GM12878 (cell line): Measurements from ENCODE around the gene CDR2L. TPM values are rescaled to one million over a fixed set of nuclear protein-coding genes. Genes with fewer than 3 reads are reported as not detected.

ENCODE experiments used
- ATAC-seq: fragments of 200-7000 bp; cut with Tn5 transposase; 3 replicates; pipeline ENCODE4 v1.9.1; 2020; ENCODE audit warnings: mild to moderate bottlenecking, moderate library complexity
- BruUV-seq: library from RNA; stranded (reverse); fragments of 400-500 nt; replicated peaks from 2 replicates; lab custom pipeline; 2021; lab: Mats Ljungman, UMichigan
- CTCF ChIA-PET: fragments of 300-600 bp; sonication (Branson Sonifier 250); formaldehyde crosslinking; extraction: SDS; loops from one replicate; lab custom pipeline; 2021; ENCODE audit warnings: inconsistent platforms; lab: Yijun Ruan, JAX
- POLR2A ChIA-PET: fragments of 350-600 bp; formaldehyde crosslinking; extraction: SDS; loops from one replicate; lab custom pipeline; 2021; ENCODE audit warnings: inconsistent platforms; lab: Charles Lee
- RAD21 ChIA-PET: fragments of 300-600 bp; sonication (Branson Sonifier 250); formaldehyde crosslinking; loops from one replicate; lab custom pipeline; 2023; ENCODE audit warnings: antibody characterized with exemption; ENCODE audit not compliant: unreplicated experiment; lab: Charles Lee
- SMC1A ChIA-PET: fragments of 300-600 bp; sonication (Branson Sonifier 250); formaldehyde crosslinking; loops from one replicate; lab custom pipeline; 2023; ENCODE audit not compliant: unreplicated experiment, uncharacterized antibody; lab: Charles Lee
- DNase-seq: peaks from one replicate; pipeline ENCODE4 v3.0.0-alpha.2; 2011; ENCODE audit warnings: low read depth, low spot score
- FAIRE-seq: peaks from 3 replicates; lab custom pipeline; 2011; peaks lifted over from hg19 to GRCh38; lab: Jason Lieb, UNC
- H2AFZ ChIP-seq: 2 replicates; pipeline ENCODE4 v1.6.0; 2011; ENCODE audit warnings: low read depth, low read length, control low read depth; ENCODE audit not compliant: control insufficient read depth
- H3K27ac ChIP-seq: 2 replicates; pipeline ENCODE4 v1.5.1; 2011; ENCODE audit warnings: control low read depth; ENCODE audit not compliant: control insufficient read depth, insufficient read depth
- H3K27me3 ChIP-seq, 2 experiments: replicated peaks in 1 of 2; 2 replicates each; pipeline versions ENCODE4 v1.6.0 to v1.6.1; 2011; ENCODE audit warnings: low read length in 1 of 2; ENCODE audit not compliant: control insufficient read depth in 2 of 2, insufficient read depth in 2 of 2
- H3K36me3 ChIP-seq, 2 experiments: 2 replicates each; pipeline ENCODE4 v1.5.1; 2011; ENCODE audit warnings: low read length in 1 of 2; ENCODE audit not compliant: control insufficient read depth in 2 of 2, insufficient read depth in 2 of 2
- H3K4me1 ChIP-seq: 2 replicates; pipeline ENCODE4 v1.6.1; 2011; ENCODE audit warnings: mild to moderate bottlenecking, low read length, moderate library complexity, mixed read lengths; ENCODE audit not compliant: control insufficient read depth, insufficient read depth
- H3K4me2 ChIP-seq: 2 replicates; pipeline ENCODE4 v1.6.0; 2011; ENCODE audit warnings: control low read depth; ENCODE audit not compliant: control insufficient read depth, insufficient read depth
- H3K4me3 ChIP-seq: fragments of 200-600 bp; sonication (generic); 2 replicates; pipeline ENCODE4 v1.5.1; 2016
- H3K79me2 ChIP-seq: 2 replicates; pipeline ENCODE4 v1.6.0; 2011; ENCODE audit warnings: low read length; ENCODE audit not compliant: control insufficient read depth, insufficient read depth
- H3K9ac ChIP-seq: 2 replicates; pipeline ENCODE4 v1.8.0; 2011; ENCODE audit warnings: low read length, control low read depth, mixed read lengths; ENCODE audit not compliant: control insufficient read depth, insufficient read depth
- H3K9me3 ChIP-seq: replicated peaks from 3 replicates; pipeline ENCODE4 v1.5.1; 2011; ENCODE audit warnings: mild to moderate bottlenecking, low read length; ENCODE audit not compliant: control insufficient read depth, insufficient read depth
- H4K20me1 ChIP-seq: 2 replicates; pipeline ENCODE4 v1.6.0; 2011; ENCODE audit not compliant: control insufficient read depth, insufficient read depth
- HDAC2 ChIP-seq: fragments of 200-600 bp; sonication (generic); IDR thresholded peaks from 2 replicates; pipeline ENCODE4 v1.6.1; 2017
- WRNIP1 ChIP-seq: IDR thresholded peaks from 2 replicates; pipeline ENCODE4 v1.6.1; 2011; ENCODE audit warnings: low read depth, low read length, improper control_type of control experiment, borderline replicate concordance
- WGBS: methylation state at CpG from one replicate; pipeline ENCODE4 v1.1.6; 2016; ENCODE audit warnings: low lambda C conversion rate; ENCODE audit not compliant: insufficient replicate concordance, insufficient coverage; ENCODE audit errors: missing lambda C conversion rate; 5-methylcytosine and 5-hydroxymethylcytosine counted together
- in situ Hi-C: fragments of 300-500 bp; cut with MboI; formaldehyde crosslinking; loops from 9 replicates; pipeline ENCODE4 v1.14.3; 2018; ENCODE audit warnings: mixed read lengths
- intact Hi-C: fragments of 100-400 bp; cut with micrococcal nuclease; formaldehyde crosslinking; loops from one replicate; pipeline ENCODE4 v1.14.2; 2022; ENCODE audit not compliant: unreplicated experiment
- polyA plus RNA-seq, 11 experiments: library from polyadenylated mRNA; depleted of rRNA in 4 of 11; unstranded in 6 of 11; stranded (reverse) in 5 of 11; fragments of >200 nt; fragmentation: Nextera tagmentation in 4 of 11; fragmentation: Illumina TruSeq in 1 of 11; extraction: Ambion mirVana in 4 of 11; extraction: Trizol in 1 of 11; gene quantifications; 1 replicate in 1 of 11; 2 replicates in 10 of 11; pipeline versions ENCODE4 v1.2.1 to v1.2.3, GENCODE V29; 2011 to 2016; ENCODE audit warnings: inconsistent platforms in 2 of 11, missing spikeins in 2 of 11, low read depth in 1 of 11
- total RNA-seq, 4 experiments: library from RNA; depleted of rRNA in 3 of 4; stranded (reverse); fragments of >200 nt in 3 of 4; fragmentation: Illumina TruSeq in 1 of 4; extraction: Trizol in 1 of 4; gene quantifications; 2 replicates each; pipeline versions ENCODE4 v1.2.1 to v1.2.3, GENCODE V29; 2013 to 2021
- TF ChIP-seq, protein P1 (sequence below): fragments of 450-650 bp; formaldehyde crosslinking; IDR thresholded peaks from 2 replicates; pipeline ENCODE4 v1.4.0; 2022; ENCODE audit warnings: mild to moderate bottlenecking, moderate library complexity
- TF ChIP-seq, protein P2 (sequence below): IDR thresholded peaks from 2 replicates; pipeline ENCODE4 v1.6.1; 2011; ENCODE audit warnings: mild to moderate bottlenecking, low read depth, low read length, moderate library complexity; ENCODE audit not compliant: insufficient replicate concordance
- TF ChIP-seq, protein P3 (sequence below): fragments of 450-650 bp; IDR thresholded peaks from 2 replicates; pipeline ENCODE4 v1.6.1; 2016; ENCODE audit warnings: mild to moderate bottlenecking

CDR2L gene
- total and polyA plus RNA-seq, 10 of the 15 experiments (the other 5 are each of a cell fraction or from before 2014, with no cell fraction given): 0.03 to 0.18 (median 0.04) TPM; not detected in 6

DNA sequence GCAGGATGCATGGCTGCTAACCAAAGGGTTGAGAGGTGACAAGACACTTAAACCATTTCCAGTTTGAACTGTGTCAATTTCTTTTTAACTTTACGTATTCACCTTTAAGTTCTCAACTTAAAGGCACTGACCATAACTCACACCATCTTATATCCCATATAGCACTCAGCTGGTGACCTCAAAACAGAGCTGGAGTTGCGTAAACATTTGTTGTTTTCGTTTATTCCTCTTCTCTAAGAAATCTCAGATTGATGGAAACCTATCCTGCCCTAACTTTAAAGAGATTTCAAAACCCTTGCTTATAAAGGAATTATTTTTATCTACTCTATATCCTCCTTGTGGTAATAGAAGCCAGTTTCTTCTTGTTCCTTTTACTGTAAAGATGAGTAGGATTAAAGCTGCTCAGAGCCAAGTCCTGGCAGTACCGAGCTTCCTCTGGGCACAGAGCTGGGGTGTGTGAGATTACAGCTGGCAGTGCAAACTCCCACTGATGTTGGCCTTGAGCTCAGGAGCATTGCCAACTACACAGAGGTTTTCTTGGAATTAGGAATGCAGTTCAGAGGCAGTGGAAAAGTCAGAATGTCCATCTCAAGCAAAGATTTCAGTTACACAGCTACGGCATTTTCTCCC is 60.9 kb downstream of the CDR2L start (continued):
- TF ChIP-seq, protein P1, sequence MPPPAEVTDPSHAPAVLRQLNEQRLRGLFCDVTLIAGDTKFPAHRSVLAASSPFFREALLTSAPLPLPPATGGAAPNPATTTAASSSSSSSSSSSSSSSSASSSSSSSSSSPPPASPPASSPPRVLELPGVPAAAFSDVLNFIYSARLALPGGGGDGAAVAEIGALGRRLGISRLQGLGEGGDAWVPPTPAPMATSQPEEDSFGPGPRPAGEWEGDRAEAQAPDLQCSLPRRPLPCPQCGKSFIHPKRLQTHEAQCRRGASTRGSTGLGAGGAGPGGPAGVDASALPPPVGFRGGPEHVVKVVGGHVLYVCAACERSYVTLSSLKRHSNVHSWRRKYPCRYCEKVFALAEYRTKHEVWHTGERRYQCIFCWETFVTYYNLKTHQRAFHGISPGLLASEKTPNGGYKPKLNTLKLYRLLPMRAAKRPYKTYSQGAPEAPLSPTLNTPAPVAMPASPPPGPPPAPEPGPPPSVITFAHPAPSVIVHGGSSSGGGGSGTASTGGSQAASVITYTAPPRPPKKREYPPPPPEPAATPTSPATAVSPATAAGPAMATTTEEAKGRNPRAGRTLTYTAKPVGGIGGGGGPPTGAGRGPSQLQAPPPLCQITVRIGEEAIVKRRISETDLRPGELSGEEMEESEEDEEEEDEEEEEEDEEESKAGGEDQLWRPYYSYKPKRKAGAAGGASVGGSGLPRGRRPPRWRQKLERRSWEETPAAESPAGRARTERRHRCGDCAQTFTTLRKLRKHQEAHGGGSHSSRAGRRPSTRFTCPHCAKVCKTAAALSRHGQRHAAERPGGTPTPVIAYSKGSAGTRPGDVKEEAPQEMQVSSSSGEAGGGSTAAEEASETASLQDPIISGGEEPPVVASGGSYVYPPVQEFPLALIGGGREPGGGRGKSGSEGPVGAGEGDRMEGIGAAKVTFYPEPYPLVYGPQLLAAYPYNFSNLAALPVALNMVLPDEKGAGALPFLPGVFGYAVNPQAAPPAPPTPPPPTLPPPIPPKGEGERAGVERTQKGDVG (CRISPR knock-in tag): no peak
- no peak for TF ChIP-seq HDAC2
- TF ChIP-seq, all 136 proteins: peak for 0

DNA sequence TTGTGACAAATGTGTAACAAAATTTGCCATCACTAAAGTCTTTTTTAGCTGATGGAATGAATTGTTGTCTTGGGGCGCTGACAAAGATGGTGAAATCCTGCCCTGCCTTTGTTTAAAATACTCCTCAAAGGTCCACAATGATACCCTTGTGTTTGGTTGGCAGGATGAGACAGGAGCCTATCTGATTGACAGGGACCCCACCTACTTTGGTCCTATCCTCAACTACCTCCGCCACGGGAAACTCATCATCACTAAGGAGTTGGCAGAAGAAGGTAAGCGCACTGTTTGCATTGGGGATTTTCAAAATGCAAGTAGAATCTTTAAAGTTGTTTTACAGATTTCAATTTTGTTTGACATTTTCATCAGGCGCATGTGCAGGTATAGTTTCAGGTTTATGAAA is 61.6 kb downstream of the CDR2L start:
- ChIA-PET CTCF (interaction anchor here (0.8 to 2.7 kb wide), 12 partner anchors 9 to 125 kb away, joined by 3 to 16 read pairs (median 5); partner anchors contain the start of gene MRPL58), SMC1A (interaction anchor here (0.8 to 2.5 kb wide), 10 partner anchors 8 to 123 kb away, joined by 3 to 11 read pairs (median 5); partner anchors contain the start of gene MRPL58), RAD21 (interaction anchor here (0.6 to 4.3 kb wide), 8 partner anchors 11 to 88 kb away, joined by 4 to 22 read pairs (median 5); no protein-coding TSS in a partner anchor), POLR2A (interaction anchor here (0.5 to 1.4 kb wide), 10 partner anchors 10 to 201 kb away, joined by 3 to 6 read pairs (median 3); no protein-coding TSS in a partner anchor)
- WGBS: 60% methylated on average over 5 of the region's 5 CpGs
- Histone ChIP-seq H3K27me3 (no peaks in the 10 kb centered on the region), H3K79me2 (peaks cover 22% of the 10 kb centered on the region), H3K4me1 (peaks cover 3% of the 10 kb centered on the region), H4K20me1 (no peaks in the 10 kb centered on the region), H3K4me2 (peak overlapping the region; percentile 17; the same call in 1 of the 2 replicates), H3K27ac (no peak overlapping the region), H2AFZ (no peak overlapping the region), H3K36me3 (no peaks in the 10 kb centered on the region; a peak in 2 of 4 replicates), H3K9me3 (no peaks in the 10 kb centered on the region), H3K4me3 (no peak overlapping the region), H3K9ac (no peak overlapping the region)
- TF ChIP-seq, protein P2, sequence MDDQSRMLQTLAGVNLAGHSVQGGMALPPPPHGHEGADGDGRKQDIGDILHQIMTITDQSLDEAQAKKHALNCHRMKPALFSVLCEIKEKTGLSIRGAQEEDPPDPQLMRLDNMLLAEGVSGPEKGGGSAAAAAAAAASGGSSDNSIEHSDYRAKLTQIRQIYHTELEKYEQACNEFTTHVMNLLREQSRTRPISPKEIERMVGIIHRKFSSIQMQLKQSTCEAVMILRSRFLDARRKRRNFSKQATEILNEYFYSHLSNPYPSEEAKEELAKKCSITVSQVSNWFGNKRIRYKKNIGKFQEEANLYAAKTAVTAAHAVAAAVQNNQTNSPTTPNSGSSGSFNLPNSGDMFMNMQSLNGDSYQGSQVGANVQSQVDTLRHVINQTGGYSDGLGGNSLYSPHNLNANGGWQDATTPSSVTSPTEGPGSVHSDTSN: peak; percentile 16
- TF ChIP-seq, protein P3, sequence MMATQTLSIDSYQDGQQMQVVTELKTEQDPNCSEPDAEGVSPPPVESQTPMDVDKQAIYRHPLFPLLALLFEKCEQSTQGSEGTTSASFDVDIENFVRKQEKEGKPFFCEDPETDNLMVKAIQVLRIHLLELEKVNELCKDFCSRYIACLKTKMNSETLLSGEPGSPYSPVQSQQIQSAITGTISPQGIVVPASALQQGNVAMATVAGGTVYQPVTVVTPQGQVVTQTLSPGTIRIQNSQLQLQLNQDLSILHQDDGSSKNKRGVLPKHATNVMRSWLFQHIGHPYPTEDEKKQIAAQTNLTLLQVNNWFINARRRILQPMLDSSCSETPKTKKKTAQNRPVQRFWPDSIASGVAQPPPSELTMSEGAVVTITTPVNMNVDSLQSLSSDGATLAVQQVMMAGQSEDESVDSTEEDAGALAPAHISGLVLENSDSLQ: peak; percentile 79
- TF ChIP-seq WRNIP1: no peak
- no TSS peak for BruUV-seq
- DNase-seq (no peak), ATAC-seq (no peak), FAIRE-seq (no peak)
- intact Hi-C loops: no loop called here
- in situ Hi-C loops: no loop called here
